Activated CD4-positive, alpha-beta T cell treated with anti-CD3 and anti-CD28 coated beads for 36 hours (primary cell): ENCODE results near the gene ATG2A. TPM values are rescaled to one million over a fixed set of nuclear protein-coding genes. Genes with fewer than 3 reads are reported as not detected.

ENCODE experiments used
- ATAC-seq: fragments of 200-7000 bp; cut with Tn5 transposase; one replicate; pipeline ENCODE4 v1.10.0; 2021; ENCODE audit warnings: mild to moderate bottlenecking, moderate library complexity
- CTCF ChIA-PET: fragments of 350-600 bp; sonication (Branson Sonifier 250); formaldehyde crosslinking; loops from one replicate; lab custom pipeline; 2021; ENCODE audit warnings: antibody characterized with exemption; lab: Charles Lee
- POLR2A ChIA-PET: fragments of 350-600 bp; sonication (Branson Sonifier 250); formaldehyde crosslinking; loops from one replicate; lab custom pipeline; 2021; ENCODE audit warnings: antibody characterized with exemption, inconsistent platforms; lab: Charles Lee
- DNase-seq: peaks from one replicate; pipeline ENCODE4 v3.0.0-alpha.2; 2020
- H3K27ac Mint-ChIP-seq: one replicate; pipeline ENCODE4 v1.8.0; 2021; ENCODE audit warnings: mixed read lengths
- H3K27me3 Mint-ChIP-seq: one replicate; pipeline ENCODE4 v1.8.0; 2021; ENCODE audit warnings: mixed read lengths
- H3K36me3 Mint-ChIP-seq: one replicate; pipeline ENCODE4 v1.8.0; 2021; ENCODE audit warnings: low read depth, mixed read lengths
- H3K4me1 Mint-ChIP-seq: one replicate; pipeline ENCODE4 v1.8.0; 2021; ENCODE audit warnings: mixed read lengths
- H3K4me3 Mint-ChIP-seq: one replicate; pipeline ENCODE4 v1.8.0; 2021; ENCODE audit warnings: mild to moderate bottlenecking, moderate library complexity, mixed read lengths
- H3K9me3 Mint-ChIP-seq: one replicate; pipeline ENCODE4 v1.8.0; 2021; ENCODE audit warnings: low read depth, mixed read lengths
- intact Hi-C, 2 experiments: fragments of 100-400 bp; cut with DNase I in 1 of 2; cut with micrococcal nuclease in 1 of 2; formaldehyde crosslinking; loops; one replicate each; pipeline versions ENCODE4 v1.14.2 to v1.15.1; 2022 to 2024; cut with DNase I, micrococcal nuclease
- total RNA-seq, 2 experiments: library from RNA; stranded (reverse); gene quantifications; one replicate each; pipeline ENCODE4 v1.2.3, GENCODE V29; 2021

Gene ATG2A
- total RNA-seq, 2 experiments from 2014 or later: 15.8 to 16.7 TPM

DNA sequence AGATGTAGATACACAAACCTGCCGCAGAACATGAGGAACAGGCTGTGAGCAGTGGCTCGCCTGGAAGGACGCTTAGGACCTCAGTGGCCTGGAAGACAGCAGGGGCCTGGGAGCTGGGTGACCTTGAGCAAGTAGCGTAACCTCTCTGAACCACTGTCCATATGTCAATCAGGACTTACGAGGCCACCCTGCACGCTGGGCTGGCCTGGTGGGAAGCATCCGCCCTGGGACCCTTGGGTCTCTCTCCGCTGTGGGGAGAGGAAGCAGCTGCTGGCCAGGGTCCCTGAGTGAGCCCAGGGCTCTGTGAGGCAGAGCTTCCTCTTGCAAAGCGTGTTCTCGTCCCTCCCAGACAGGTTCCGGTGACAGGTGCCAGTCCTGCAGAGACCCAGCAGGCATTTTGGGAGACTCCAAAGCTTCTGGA is 24.6 kb downstream of the ATG2A start:
- Mint-ChIP-seq H3K9me3 (no peaks in the 10 kb centered on the region), H3K36me3 (peaks cover 3% of the 10 kb centered on the region), H3K4me1 (peaks cover 10% of the 10 kb centered on the region), H3K27me3 (no peaks in the 10 kb centered on the region), H3K27ac (no peak overlapping the region), H3K4me3 (no peak overlapping the region)
- intact Hi-C loops: no loop called here
- POLR2A ChIA-PET: no interaction called here
- ATAC-seq (no peak), DNase-seq (no peak)
- CTCF ChIA-PET: interaction anchor here (0.6 to 17.2 kb wide), 3 partner anchors 19 to 43 kb away, joined by 4 to 377 read pairs (median 4); partner anchors contain the start of gene CDC42BPG

GRCh38 chr11:64891880-64892279 is 25.1 kb downstream of the ATG2A start:
- Mint-ChIP-seq H3K4me1 (peaks cover 13% of the 10 kb centered on the region), H3K27ac (no peak overlapping the region), H3K4me3 (no peak overlapping the region), H3K36me3 (peaks cover 3% of the 10 kb centered on the region), H3K27me3 (no peaks in the 10 kb centered on the region), H3K9me3 (no peaks in the 10 kb centered on the region)
- DNase-seq (no peak), ATAC-seq (no peak)
- intact Hi-C loops: no loop called here
- CTCF ChIA-PET: interaction anchor here (1.5 to 17.2 kb wide), 2 partner anchors 19 to 42 kb away, joined by 4 to 377 read pairs; partner anchors contain the start of gene CDC42BPG
- POLR2A ChIA-PET: no interaction called here

- DNase-seq (no peak), ATAC-seq (no peak)
- Mint-ChIP-seq H3K27ac (no peak overlapping the region), H3K4me3 (no peak overlapping the region), H3K4me1 (peaks cover 13% of the 10 kb centered on the region), H3K36me3 (peaks cover 3% of the 10 kb centered on the region), H3K27me3 (no peaks in the 10 kb centered on the region), H3K9me3 (no peaks in the 10 kb centered on the region)
- CTCF ChIA-PET: interaction anchor here (1.0 to 17.2 kb wide), 4 partner anchors 11 to 42 kb away, joined by 3 to 377 read pairs (median 4); partner anchors contain the start of gene CDC42BPG
- POLR2A ChIA-PET: no interaction called here
- intact Hi-C loops: no loop called here
Observed at GRCh38 chr11:64891215-64891848, 25.7 kb downstream of the ATG2A start.

- POLR2A ChIA-PET: no interaction called here
- intact Hi-C loops: no loop called here
- CTCF ChIA-PET: interaction anchor here (0.6 to 17.2 kb wide), 4 partner anchors 10 to 678 kb away, joined by 3 to 377 read pairs (median 4); partner anchors contain the start of gene CDC42BPG
- H3K27ac Mint-ChIP-seq: no peak overlapping the region
- peaks cover 3% of the 10 kb centered on the region for H3K36me3 Mint-ChIP-seq
- no peaks in the 10 kb centered on the region for H3K9me3 Mint-ChIP-seq
- no peak for ATAC-seq
- DNase-seq: no peak
- H3K27me3 Mint-ChIP-seq: no peaks in the 10 kb centered on the region
- H3K4me1 Mint-ChIP-seq: peaks cover 20% of the 10 kb centered on the region
- H3K4me3 Mint-ChIP-seq: no peak overlapping the region
Observed at GRCh38 chr11:64890522-64890939, 26.5 kb downstream of the ATG2A start.

DNA sequence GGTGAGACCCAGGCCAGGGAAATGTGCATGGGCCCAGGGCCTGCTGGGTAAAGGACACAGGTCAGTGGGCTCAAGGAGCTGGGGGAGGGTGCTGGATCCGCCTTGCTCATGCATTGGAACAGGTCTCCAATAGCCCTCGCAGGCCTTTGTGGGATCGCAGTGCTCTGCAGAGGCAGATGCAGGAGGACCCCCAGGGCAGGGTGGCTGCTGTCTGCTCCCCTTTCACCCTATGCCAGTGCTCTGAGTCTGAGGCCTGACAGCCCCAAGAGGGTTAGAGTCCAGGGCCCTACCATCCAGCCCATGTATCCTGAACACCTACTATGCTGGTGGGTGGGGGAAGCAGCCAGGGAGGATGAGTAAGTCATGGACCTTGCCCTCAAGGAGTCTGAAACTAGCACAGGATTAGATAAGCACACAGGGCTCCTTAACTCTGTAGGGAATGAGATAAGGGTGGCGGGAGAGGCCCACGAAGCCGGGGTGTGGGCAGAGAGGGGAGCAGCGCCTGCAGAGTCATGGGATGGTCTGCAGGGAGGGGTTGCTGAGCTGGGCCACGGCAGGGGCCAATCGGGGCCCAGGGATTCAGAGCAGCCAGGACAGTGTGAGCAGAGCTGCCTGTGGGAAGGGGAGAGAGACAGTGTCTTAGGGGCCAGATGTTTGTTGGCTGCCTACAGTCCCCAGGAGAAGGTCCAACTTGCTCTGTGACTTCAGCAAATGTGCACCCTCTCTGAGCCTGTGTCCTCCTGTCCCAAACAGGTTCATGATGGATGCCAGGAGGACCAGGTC is 28.1 kb downstream of the ATG2A start:
- ATAC-seq: no peak
- intact Hi-C loops: loop anchor here in 1 of 2 experiments (1.0 kb wide), 2 partner anchors 11 to 42 kb away; partner anchors contain the start of gene EHD1
- H3K4me3 Mint-ChIP-seq: no peak overlapping the region
- H3K9me3 Mint-ChIP-seq: no peaks in the 10 kb centered on the region
- no peaks in the 10 kb centered on the region for H3K27me3 Mint-ChIP-seq
- H3K27ac Mint-ChIP-seq: no peak overlapping the region
- peaks cover 32% of the 10 kb centered on the region for H3K4me1 Mint-ChIP-seq
- ChIA-PET POLR2A (interaction anchor here (1.0 kb wide), 1 partner anchor 30 kb away, joined by 9 read pairs; no protein-coding TSS in a partner anchor), CTCF (interaction anchor here (0.5 to 17.2 kb wide), 7 partner anchors 8 to 133 kb away, joined by 3 to 377 read pairs (median 6); partner anchors contain the start of gene CDC42BPG)
- no peak for DNase-seq
- H3K36me3 Mint-ChIP-seq: no peaks in the 10 kb centered on the region

DNA sequence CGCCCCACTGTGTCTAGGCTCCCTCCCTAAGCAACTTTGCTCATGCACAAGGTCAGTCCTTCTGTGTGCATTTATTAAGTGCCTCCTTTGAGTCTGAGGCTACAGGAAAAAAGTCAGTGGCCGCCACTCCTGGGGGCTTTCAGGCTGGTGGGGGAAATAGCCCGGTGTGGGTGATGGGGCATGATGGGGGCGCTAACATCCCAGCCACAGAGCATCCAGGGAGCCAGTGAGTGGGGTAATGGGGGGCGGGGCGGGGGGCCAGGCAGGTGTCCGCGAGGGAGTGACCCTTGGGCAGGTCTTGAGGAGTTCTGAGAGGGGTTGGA is 28.6 kb downstream of the ATG2A start:
- H3K36me3 Mint-ChIP-seq: no peaks in the 10 kb centered on the region
- ATAC-seq: no peak
- H3K4me3 Mint-ChIP-seq: peak overlapping the region; percentile 64
- H3K4me1 Mint-ChIP-seq: peaks cover 35% of the 10 kb centered on the region
- H3K27me3 Mint-ChIP-seq: no peaks in the 10 kb centered on the region
- ChIA-PET CTCF (interaction anchor here (0.5 to 17.2 kb wide), 12 partner anchors 8 to 621 kb away, joined by 3 to 377 read pairs (median 5); partner anchors contain the start of genes CDC42BPG and CDC42EP2), POLR2A (interaction anchor here (0.6 to 1.0 kb wide), 3 partner anchors 10 to 33 kb away, joined by 3 to 9 read pairs (median 3); no protein-coding TSS in a partner anchor)
- peak overlapping the region; percentile 92 for H3K27ac Mint-ChIP-seq
- DNase-seq: no peak
- intact Hi-C loops: loop anchor here in 1 of 2 experiments (1.0 kb wide), 2 partner anchors 10 to 41 kb away; partner anchors contain the start of gene EHD1
- H3K9me3 Mint-ChIP-seq: no peaks in the 10 kb centered on the region

GRCh38 chr11:64887757-64888405 is 29.1 kb downstream of the ATG2A start:
- H3K9me3 Mint-ChIP-seq: no peaks in the 10 kb centered on the region
- intact Hi-C loops: loop anchor here in 1 of 2 experiments (1.0 kb wide), 2 partner anchors 10 to 41 kb away; partner anchors contain the start of gene EHD1
- H3K4me3 Mint-ChIP-seq: peak overlapping the region; percentile 64
- peak; percentile 83 for ATAC-seq
- POLR2A ChIA-PET: interaction anchor here (0.6 to 1.0 kb wide), 3 partner anchors 10 to 33 kb away, joined by 3 to 9 read pairs (median 3); no protein-coding TSS in a partner anchor
- H3K27me3 Mint-ChIP-seq: no peaks in the 10 kb centered on the region
- peak overlapping the region; percentile 92 for H3K27ac Mint-ChIP-seq
- peaks cover 35% of the 10 kb centered on the region for H3K4me1 Mint-ChIP-seq
- peak; percentile 92 for DNase-seq
- H3K36me3 Mint-ChIP-seq: no peaks in the 10 kb centered on the region
- CTCF ChIA-PET: interaction anchor here (0.5 to 17.2 kb wide), 15 partner anchors 7 to 620 kb away, joined by 3 to 377 read pairs (median 4); partner anchors contain the start of genes CDC42BPG and CDC42EP2

GRCh38 chr11:64887234-64887756 is 29.7 kb downstream of the ATG2A start:
- Mint-ChIP-seq H3K4me3 (peak overlapping the region; percentile 5), H3K27me3 (no peaks in the 10 kb centered on the region), H3K4me1 (peaks cover 37% of the 10 kb centered on the region), H3K9me3 (no peaks in the 10 kb centered on the region), H3K36me3 (no peaks in the 10 kb centered on the region), H3K27ac (peak overlapping the region; percentile 43)
- CTCF ChIA-PET: interaction anchor here (0.6 to 17.2 kb wide), 11 partner anchors 10 to 139 kb away, joined by 3 to 377 read pairs (median 4); partner anchors contain the start of gene CDC42BPG
- DNase-seq (no peak), ATAC-seq (no peak)
- POLR2A ChIA-PET: interaction anchor here (0.9 kb wide), 1 partner anchor 32 kb away, joined by 3 read pairs; no protein-coding TSS in a partner anchor
- intact Hi-C loops: no loop called here

GRCh38 chr11:64885367-64886286 is 31.4 kb downstream of the ATG2A start:
- intact Hi-C loops: no loop called here

More at GRCh38 chr11:64885367-64886286, 31.4 kb downstream of the ATG2A start:
- peak; percentile 87 for ATAC-seq
- DNase-seq: peak; percentile 66
- no peaks in the 10 kb centered on the region for H3K36me3 Mint-ChIP-seq
- H3K4me3 Mint-ChIP-seq: peak overlapping the region; percentile 30
- no peaks in the 10 kb centered on the region for H3K27me3 Mint-ChIP-seq
- no peaks in the 10 kb centered on the region for H3K9me3 Mint-ChIP-seq
- CTCF ChIA-PET: interaction anchor here (0.5 to 17.2 kb wide), 11 partner anchors 8 to 589 kb away, joined by 3 to 377 read pairs (median 4); partner anchors contain the start of gene CDC42BPG
- POLR2A ChIA-PET: interaction anchor here (0.7 to 1.6 kb wide), 4 partner anchors 8 to 41 kb away, joined by 3 to 7 read pairs (median 4); partner anchors contain the start of gene CDC42BPG
- H3K4me1 Mint-ChIP-seq: peaks cover 49% of the 10 kb centered on the region
- H3K27ac Mint-ChIP-seq: peak overlapping the region; percentile 91
